ENCODE results near the gene CWC25.
A peak's percentile ranks its signal among the peaks of the same experiment; 100 is the strongest.
"Not testable (repeated sequence)": the region's sequence is repeated elsewhere in the genome, so short reads cannot be mapped to it uniquely, and the experiment has no call there.

Gene CWC25
- 11.7 to 29.8 (median 20.5) reads per million in 18 experiments for total RNA-seq

GRCh38 chr17:38824899-38825761, at the start of gene CWC25:
CWC25 (minus strand) TSS chr17:38825321; CDS start chr17:38825183, 138 bp downstream.
- DNase-seq = peak; percentile 96 to 99

GRCh38 chr17:38873640-38874380, 48.7 kb upstream of the CWC25 start:
- no peak for DNase-seq

- DNase-seq = no peak
Observed at GRCh38 chr17:38872671-38873385, 47.7 kb upstream of the CWC25 start.

- DNase-seq = peak; percentile 63 to 80
Observed at GRCh38 chr17:38872027-38872511, 46.9 kb upstream of the CWC25 start.

GRCh38 chr17:38871247-38872015, 46.3 kb upstream of the CWC25 start:
- peak; percentile 79 to 90 for DNase-seq

GRCh38 chr17:38870259-38871165, 45.4 kb upstream of the CWC25 start:
- peak; percentile 56 to 78 for DNase-seq

- DNase-seq = peak; percentile 92 to 95
Observed at GRCh38 chr17:38869526-38870258, 44.6 kb upstream of the CWC25 start, which contains the start of gene LASP1. LASP1 (plus strand) TSS chr17:38870058; CDS start chr17:38870190, 132 bp downstream.

- DNase-seq = peak; percentile 86 to 88
Observed at GRCh38 chr17:38868817-38869525, 43.9 kb upstream of the CWC25 start.

GRCh38 chr17:38867968-38868816, 43.1 kb upstream of the CWC25 start:
- DNase-seq = peak in 1 of 2 donors; percentile 22

- peak; percentile 76 to 77 for DNase-seq
Observed at GRCh38 chr17:38867179-38867967, 42.3 kb upstream of the CWC25 start.

- DNase-seq = peak in 1 of 2 donors; percentile 40
Observed at GRCh38 chr17:38864636-38865398, 39.7 kb upstream of the CWC25 start.

- no peak for DNase-seq
Observed at GRCh38 chr17:38861399-38861843, 36.3 kb upstream of the CWC25 start.

- no peak for DNase-seq
Observed at GRCh38 chr17:38857271-38857670, 32.1 kb upstream of the CWC25 start.

- DNase-seq = not testable (repeated sequence)
Observed at GRCh38 chr17:38855101-38855714, 30.1 kb upstream of the CWC25 start.

GRCh38 chr17:38853292-38854219, 28.4 kb upstream of the CWC25 start, which contains the start of gene RPL23:
RPL23 (minus strand) TSS chr17:38853721; CDS start chr17:38853710, 11 bp downstream.
- peak; percentile 99 for DNase-seq
